Activated CD4-positive, alpha-beta T cell treated with anti-CD3 and anti-CD28 coated beads, Interleukin-2, amount 50 U/mL, for 48 hours (primary cell): ENCODE measurements around the gene GRIK1.

Experiments used
- DNase-seq, 2 experiments: peaks; one replicate each; pipeline ENCODE4 v3.0.0-alpha.2; 2020

Gene GRIK1

DNA sequence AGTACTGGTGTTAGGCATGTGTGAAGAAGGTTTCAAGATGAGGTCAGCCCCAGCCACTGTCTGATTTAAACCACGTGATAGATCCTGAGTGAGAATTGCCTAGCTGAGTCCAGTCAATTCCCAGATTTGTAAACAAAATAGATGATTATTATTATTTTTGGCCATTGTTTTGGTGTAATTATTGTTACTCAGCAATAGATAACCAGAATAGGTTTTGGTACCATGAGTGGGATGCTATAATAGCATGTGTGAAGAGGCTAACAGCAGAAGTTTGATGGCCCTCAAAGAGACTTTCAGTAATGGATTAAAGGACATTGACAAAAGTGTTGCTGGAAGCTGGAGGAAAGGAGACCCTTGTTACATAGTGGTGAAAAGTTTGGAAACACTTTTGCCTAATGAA lies 426.3 kb downstream of the GRIK1 start:
- DNase-seq, result no peak

DNA sequence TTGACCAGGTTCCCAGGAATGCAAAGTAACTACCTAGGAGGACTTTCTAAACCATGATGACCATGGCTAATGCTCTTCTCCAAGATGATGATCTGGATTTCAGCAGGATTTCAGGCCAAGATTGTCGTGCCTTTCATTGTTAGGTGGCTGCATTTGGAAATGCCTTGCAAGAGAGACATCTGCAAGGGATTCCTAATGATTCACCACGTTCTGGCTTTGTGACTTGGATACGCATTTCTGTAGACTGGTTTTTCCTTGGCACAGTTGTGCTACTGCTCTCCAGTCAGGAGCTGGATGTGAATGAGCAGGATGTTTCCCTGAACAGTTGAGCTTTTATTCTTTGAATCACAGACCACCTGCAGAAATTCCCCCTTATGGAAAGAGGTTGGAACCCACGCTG lies 428.7 kb downstream of the GRIK1 start:
- no peak for DNase-seq

DNA sequence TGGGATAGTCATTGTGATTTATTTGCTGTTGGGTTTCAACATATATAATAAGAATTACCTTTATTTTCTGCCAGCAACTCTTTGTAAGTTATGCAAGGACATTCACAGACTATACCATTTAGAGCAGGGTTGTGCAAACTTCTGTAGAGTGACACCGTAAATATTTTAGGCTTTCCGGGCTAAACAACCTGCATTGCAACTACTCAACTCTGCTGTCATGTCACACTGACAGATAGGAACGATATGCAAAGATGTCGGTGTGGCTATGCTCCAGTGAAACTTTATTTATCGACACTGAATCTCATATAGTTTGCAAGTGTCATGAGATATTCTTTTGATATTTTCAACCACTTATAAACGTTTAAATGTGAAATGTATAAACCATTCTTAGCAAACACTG lies 430.7 kb downstream of the GRIK1 start:
- DNase-seq, result no peak

DNA sequence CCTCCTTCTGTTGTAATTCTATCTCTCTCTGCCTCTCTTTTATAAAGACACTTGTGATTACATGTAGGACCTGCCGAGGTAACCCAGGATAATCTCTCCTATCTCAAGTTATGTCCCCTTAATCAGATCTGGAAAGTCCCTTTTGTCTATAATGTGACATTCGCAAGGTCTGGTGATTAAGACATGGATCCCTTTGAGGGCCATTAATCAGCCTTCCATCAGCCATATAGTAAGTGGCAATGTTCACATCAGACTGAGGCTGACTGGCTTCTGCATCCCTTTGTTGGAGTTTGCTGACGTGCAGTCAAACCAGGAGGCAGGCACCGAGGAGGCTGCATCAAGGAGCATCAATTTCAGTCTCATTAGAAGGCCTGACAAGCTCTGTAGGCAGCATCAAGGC lies 431.5 kb downstream of the GRIK1 start:
- no peak for DNase-seq

DNA sequence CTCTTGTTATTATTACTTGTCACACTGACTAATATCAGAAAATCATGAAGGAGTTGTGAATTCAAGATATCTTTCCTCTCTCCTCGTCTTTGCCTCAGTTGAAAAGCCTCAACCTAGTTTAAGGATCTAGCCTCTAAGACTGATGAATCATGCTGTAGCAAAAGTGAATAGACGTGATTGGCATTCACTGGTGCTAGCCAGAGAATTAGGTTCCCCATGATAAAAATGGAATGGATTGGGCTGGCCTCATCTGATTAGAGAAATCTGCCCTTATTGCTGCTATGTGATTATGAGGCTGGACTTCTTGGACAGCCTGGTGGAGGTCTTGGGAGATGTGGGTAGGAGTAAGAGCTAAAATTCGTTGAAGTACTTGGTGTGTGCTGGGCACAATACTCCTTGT lies 432.8 kb downstream of the GRIK1 start:
- DNase-seq, result no peak

DNA sequence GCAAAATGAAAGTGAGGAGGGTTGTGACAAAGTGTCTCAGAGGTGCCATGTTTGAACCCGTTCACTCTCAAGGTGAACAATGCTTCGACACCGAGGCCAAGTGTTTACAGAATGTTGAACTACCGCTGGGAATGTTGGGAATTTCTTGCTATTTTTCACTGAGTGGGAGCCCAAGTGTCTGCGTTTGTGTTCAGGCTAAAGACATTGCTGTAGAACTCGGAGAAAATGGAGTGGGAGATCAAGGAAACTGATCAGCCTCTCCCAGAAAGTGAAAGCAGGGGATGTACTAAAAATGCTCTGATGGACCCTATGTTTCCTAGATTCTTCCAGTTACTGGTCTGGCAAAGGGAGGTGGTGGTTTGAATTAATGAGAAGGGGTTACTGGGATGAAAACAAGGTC lies 433.6 kb downstream of the GRIK1 start:
- DNase-seq, result no peak

DNA sequence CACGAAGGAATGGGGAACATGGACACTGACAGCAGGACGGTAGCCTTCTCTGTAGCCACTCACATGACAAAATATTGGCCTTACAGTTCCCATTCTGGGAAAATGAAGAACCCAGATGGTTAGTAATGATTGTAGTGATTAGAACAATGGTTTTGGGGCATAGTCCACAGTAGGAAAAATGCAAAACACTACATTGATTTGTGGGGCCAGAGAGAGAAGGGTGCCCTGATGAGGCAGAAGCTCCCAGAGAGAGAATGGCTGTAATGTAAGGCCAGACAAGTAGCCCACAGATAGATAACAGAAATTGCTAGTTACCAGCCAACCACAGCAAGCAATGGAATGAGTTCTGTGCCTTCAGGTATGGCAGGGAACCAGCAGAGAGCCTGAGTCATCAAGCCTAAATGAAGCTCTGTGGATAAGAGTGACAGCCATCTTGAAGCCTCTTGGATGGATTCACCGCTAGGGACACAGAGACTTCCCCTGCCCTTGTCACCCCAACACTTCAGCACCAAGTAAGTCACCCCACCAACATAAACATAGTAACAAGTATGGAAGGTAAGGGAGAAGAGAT lies 435.0 kb downstream of the GRIK1 start:
- no peak for DNase-seq

DNA sequence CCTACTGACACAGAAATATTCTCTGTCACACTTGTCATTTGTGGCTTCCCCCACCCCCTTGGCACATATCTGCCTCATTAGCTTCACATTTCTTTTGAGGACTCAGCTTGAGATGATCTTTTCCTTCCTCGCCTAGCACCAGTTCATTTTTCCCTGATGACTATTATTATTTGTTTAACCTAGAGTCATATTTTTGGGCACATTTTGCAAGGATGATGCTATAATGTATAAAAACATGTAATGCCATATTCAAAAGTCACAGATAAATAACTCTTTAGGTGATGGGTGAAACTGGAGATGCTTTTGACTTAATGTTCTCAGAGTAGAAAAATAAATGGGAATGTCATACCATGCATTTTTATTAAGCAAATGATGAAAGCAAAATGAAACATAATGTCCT lies 438.3 kb downstream of the GRIK1 start:
- no peak for DNase-seq

DNA sequence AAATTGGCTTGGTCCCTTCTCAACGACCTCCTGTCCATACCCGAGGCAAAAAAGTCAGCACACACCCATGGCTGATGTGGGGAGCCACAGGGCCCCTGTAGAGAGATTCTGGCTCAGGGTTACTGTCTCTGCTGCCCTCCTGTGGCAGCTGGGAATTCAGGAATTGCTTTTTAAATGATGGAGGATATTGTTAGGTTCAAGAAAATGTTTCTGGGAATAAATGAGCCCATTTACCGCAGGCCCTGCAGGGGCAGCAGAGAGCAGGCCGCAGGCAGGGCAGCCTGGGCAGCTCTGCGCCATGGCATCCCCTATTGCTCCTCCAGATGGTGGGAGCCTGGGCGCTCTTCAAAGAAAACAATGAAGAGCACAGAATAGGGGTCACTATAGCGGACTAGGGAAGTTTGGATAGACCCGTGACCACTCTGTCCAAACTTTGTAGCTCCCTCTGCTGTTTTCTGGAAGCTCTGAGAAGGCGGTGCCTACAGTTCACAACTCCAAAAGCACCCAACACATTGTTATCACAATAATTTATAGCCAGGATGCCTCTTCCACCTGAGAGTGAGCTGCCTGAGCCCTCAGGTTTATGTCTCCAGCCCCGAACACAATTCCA lies 440.0 kb downstream of the GRIK1 start:
- peak in 1 of 2 experiments; percentile 11 for DNase-seq

DNA sequence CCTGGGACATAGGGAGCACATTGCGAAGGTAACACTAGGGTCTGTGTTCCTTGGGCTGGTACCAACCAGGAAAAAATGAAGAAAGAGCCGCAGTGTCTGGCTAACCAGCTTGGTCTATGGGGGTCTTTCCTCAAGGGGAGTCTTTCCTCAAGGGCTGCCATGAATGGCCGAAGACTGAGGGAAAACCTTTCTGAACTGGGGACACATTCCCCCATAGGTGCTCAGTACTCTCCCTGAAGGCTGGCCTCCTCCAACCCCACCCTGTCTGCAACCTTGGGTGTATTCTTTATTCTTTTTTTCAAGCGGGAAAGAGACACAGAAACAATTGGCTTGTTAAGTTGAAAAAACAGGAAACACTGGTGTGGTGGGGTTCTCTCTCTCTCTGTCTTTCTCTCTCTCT lies 440.6 kb downstream of the GRIK1 start:
- DNase-seq, result no peak

DNA sequence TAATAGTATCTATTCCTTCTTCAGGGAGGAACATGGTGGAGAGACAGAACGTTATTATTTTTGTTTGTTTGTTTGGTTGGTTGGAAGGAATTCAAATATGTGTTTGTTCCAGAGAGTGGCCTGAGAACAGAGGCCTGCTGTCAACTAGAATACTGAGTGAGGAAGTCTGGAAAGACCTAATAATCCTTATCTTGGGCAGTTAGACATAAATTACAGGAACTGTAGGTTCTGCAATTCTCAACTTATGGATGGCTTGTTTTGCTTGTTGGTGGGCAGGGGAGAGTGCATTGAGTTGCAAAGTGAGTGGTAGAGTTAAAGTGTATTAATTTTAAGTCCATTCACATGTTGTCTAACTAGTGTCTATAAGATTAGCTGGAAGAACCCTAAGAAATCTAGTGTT lies 443.5 kb downstream of the GRIK1 start:
- no peak for DNase-seq

DNA sequence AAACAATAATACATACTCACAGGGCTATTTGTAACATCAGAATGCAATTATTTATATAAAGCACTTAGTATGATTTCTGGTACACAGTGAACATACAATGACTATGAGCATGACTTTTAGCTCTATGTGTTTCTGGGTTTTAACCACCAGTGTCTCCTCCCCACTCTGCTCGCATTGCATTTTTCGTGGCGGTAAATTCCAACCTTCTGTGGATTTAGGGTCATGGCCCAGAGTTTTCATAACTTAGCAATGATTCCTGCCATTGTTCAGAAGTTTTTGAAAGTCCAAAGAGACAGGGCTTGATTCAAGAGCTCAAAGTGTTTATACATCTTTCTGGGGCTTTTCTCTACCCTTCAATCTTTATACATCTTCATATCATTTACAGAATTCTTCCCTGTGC lies 449.8 kb downstream of the GRIK1 start:
- DNase-seq, result no peak

DNA sequence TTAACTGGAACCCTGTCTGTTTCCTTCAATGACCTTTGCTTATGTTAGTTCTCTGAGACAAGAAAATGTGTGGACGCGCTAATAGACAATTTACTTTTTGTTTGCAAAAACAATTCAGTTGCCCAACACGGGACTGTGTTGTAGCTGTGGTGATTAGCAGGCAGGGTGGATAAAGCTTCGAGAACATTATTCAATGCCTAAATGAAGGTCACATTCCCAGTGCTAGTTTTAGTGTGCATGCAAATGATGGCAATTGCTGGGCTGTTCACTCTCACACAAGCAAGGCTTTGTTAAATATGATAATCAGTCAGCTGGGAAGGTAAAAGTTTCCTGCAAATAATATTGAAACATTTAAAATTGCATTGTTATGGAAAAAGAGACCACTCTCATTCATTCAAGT lies 452.6 kb downstream of the GRIK1 start:
- DNase-seq, result no peak
